NCI-H2196 (cell line): Measurements from ENCODE around the gene ANKLE2.
"Not testable (repeated sequence)": the region's sequence is repeated elsewhere in the genome, so short reads cannot be mapped to it uniquely, and the experiment has no call there.

Experiments used
- DNase-seq: peaks from one replicate; lab custom pipeline; 2025; ENCODE audit not compliant: unreplicated experiment; lab: John Stamatoyannopoulos, UW

ANKLE2 gene

DNA sequence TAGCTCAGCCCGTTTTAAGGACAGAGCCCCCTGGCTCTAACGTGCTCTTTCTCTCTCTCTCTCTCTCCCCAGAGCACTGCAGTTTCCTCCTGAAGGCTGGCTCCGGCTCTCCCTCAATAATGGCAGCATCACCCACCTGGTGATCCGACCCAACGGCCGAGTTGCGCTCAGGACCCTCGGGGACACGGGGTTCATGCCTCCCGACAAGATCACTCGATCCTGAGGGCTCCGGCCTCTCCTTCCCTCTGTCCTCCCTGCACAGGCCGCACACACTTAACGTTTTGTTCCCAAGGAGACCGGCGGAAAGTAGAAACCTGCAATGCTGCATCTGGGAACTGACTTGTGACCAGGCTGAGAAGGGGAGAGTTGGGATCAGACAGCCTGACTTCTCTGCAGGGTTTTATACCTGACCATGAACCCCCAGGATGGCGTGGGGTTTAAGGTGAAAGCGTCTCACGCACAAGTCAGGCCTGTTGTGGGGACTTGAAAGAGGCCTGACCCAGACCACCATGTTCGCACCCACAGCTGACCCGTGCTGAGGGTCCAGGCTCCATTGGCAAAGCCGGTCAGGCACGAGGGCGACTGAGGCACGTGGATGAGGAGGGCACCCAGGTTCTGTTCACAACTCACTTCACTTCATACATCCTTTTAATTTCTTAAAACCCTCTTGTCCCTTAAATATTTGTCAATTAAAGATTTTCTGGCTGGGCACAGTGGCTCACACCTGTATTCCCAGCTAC, 40.9 kb downstream of the ANKLE2 start:
- DNase-seq = no peak

GRCh38 chr12:132719954-132720324, 41.7 kb downstream of the ANKLE2 start:
- DNase-seq = no peak

DNA sequence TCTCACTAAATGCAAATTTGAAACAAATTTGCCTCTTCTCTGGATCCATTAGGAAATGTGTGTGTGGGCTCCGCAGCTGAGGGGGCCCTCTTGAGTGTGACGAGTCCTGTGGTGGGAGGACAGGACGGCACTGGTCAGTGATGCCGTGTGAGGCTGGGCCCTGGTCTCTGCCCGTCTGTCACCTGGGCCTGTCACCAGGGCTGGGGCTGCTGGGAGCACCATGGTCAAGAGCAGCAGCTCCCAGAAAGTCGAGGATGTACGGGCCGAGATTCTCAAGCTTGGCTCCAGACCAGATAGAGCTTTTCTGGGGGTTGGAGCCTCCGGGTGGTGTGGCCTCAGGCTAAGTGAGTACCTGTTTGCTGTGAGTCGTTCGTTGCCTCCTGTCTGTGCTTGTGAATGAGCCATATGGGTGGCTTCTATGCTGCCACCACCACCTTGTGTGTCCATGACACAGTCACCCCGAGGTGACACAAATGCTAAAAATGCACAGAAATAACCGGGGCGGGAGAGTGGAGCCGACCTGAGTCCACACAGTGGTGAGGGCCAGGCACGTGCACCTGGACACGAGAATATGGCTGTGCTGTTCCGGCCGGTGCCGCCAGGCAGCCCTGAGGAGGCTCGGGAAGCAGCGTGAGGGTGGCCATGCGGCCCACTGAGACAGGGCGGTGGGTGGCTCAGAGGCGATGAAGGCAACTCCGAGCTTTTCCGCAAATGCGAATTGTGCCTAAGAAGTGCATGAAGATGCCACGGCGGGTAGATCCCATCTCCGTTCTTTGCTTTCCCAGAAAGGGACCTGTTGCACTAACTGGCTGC, 42.3 kb downstream of the ANKLE2 start:
- no peak for DNase-seq

DNA sequence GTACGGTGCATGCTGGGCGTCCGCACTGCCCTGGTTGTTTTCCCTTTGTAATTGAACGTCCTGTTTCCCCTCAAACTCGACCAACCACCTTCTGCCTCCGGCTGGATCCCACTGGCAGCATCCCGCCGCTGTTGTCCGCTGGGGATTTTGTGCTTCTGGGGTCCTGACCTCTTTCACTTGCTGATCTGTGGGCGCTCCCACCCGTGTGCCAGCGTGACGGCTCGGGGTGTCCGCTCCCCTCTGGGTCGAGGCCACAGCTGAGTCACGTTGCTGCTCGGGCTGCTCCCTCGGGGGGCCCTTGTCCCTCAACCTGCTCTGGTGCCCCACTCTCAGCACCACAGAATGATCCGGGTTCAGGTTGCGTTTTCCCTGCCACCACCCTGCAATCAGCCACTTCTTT, 43.0 kb downstream of the ANKLE2 start:
- DNase-seq = no peak

- no peak for DNase-seq
These were observed 43.9 kb downstream of the ANKLE2 start for GRCh38 chr12:132717531-132718387.

- no peak for DNase-seq
These were observed 44.6 kb downstream of the ANKLE2 start for GRCh38 chr12:132717011-132717410.

- no peak for DNase-seq
These were observed 45.3 kb downstream of the ANKLE2 start for GRCh38 chr12:132716356-132716755.

DNA sequence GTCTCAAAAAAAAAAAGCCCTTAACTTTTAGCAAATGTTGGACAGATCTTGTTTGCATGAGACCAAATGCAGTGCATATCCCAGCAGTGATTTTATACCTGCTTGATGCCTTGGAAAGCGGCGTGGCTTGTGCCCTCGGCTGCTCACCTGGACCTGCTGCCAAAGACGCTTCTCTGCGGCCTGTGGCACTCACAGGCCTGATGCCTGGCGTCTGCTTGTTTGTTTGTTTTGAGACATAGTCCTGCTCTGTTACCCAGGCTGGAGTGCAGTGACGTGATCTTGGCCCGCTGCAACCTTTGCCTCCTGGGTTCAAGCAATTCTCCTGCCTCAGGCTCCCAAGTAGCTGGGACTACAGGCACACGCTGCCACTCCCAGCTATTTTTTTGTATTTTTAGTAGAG, 45.8 kb downstream of the ANKLE2 start:
- DNase-seq = no peak

GRCh38 chr12:132713123-132713522, 48.5 kb downstream of the ANKLE2 start:
- no peak for DNase-seq

DNA sequence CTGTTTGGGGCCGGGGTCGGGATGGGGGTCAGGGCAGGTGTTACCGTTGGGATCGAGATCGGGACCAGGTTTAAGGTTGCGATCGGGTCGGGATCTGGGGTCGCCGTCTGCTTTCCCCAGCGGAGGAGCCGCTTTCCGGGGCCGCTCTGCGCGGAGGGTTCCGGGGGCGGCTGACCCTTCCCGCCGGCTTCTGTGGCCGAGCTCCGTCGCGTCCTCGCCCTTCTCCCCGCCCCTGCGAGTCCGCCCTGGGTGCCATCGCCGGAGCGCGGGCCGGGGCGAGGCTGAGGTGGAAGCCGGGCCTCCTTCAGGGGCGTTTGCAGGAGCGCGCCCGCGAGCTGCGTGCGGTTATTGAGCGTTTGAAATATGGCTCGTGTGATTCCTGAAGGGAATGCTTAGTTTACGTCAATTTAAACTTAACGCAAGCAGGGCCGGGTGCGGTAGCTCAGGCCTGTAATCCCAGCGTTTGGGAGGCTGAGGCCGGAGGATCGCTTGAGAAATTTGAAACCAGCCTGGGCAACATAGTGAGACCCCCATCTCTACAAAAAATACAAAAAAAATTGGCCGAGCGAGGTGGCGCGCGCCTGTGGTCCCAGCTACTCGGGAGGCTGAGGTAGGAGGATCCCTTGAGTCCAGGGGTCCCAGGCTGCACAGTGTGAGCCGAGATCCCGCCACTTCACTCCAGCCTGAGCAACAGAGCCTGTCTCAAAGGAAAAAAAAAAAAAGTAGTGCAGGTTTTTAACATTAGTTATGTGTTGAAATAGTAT, 50.4 kb downstream of the ANKLE2 start:
- DNase-seq = no peak

- DNase-seq = peak; percentile 91
These were observed 51.1 kb downstream of the ANKLE2 start, which contains the start of gene PGAM5 for GRCh38 chr12:132710405-132711079. Gene PGAM5, plus strand, starts transcription at chr12:132710842. Its CDS starts 35 bp downstream, at chr12:132710877.

- no peak for DNase-seq
These were observed 51.6 kb downstream of the ANKLE2 start for GRCh38 chr12:132710043-132710404.

GRCh38 chr12:132708150-132708549, 53.5 kb downstream of the ANKLE2 start:
- DNase-seq = no peak

GRCh38 chr12:132707241-132707640, 54.4 kb downstream of the ANKLE2 start:
- no peak for DNase-seq

GRCh38 chr12:132703641-132704040, 58.0 kb downstream of the ANKLE2 start:
- no peak for DNase-seq

GRCh38 chr12:132702640-132703039, 59.0 kb downstream of the ANKLE2 start:
- no peak for DNase-seq

GRCh38 chr12:132700212-132700822, 61.3 kb downstream of the ANKLE2 start:
- DNase-seq = peak; percentile 26

GRCh38 chr12:132698341-132698740, 63.3 kb downstream of the ANKLE2 start:
- DNase-seq = no peak

- no peak for DNase-seq
These were observed 66.2 kb downstream of the ANKLE2 start for GRCh38 chr12:132695431-132695830.

DNA sequence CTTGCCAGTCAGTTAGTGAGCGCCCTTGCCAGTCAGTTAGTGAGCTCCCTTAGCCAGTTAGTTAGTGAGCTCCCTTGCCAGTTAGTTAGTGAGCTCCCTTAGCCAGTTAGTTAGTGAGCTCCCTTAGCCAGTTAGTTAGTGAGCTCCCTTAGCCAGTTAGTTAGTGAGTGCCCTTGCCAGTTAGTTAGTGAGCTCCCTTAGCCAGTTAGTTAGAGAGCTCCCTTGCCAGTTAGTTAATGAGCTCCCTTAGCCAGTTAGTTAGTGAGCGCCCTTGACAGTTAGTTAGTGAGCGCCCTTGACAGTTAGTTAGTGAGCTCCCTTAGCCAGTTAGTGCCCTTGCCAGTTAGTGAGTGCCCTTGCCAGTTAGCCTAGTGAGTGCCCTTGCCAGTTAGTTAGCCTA, 66.7 kb downstream of the ANKLE2 start:
- not testable (repeated sequence) for DNase-seq
